RWPE1 (cell line): ENCODE results near the gene SCMH1.

Source experiments
- CTCF ChIA-PET: fragments of 350-600 bp; sonication (Branson Sonifier 250); formaldehyde crosslinking; extraction: SDS; loops from one replicate; lab custom pipeline; 2021; lab: Yijun Ruan, JAX
- POLR2A ChIA-PET: fragments of 400-600 bp; formaldehyde crosslinking; extraction: SDS; loops from one replicate; lab custom pipeline; 2020; ENCODE audit warnings: antibody characterized with exemption; ENCODE audit not compliant: low non-redundant PET; lab: Yijun Ruan, JAX
- DNase-seq: peaks from one replicate; pipeline ENCODE4 v3.0.0; 2012; ENCODE audit warnings: low spot score
- H3K27ac ChIP-seq: fragments of 450-650 bp; 2 replicates; pipeline ENCODE4 v1.5.1; 2017
- CTCF ChIP-seq: fragments of 450-650 bp; conservative IDR thresholded peaks from 2 replicates; pipeline ENCODE4 v1.5.1; 2017; ENCODE audit warnings: low read depth, mild to moderate bottlenecking

SCMH1 gene

GRCh38 chr1:41284121-41284520, 42.0 kb upstream of the SCMH1 start:
- POLR2A ChIA-PET: interaction anchor here (0.5 kb wide), 1 partner anchor 82 kb away, joined by 4 read pairs; no protein-coding TSS in a partner anchor
- no peak for TF ChIP-seq CTCF
- DNase-seq: no peak
- H3K27ac ChIP-seq: no peak overlapping the region
- CTCF ChIA-PET: interaction anchor here (1.4 to 2.7 kb wide), 5 partner anchors 59 to 192 kb away, joined by 4 to 20 read pairs (median 10); partner anchors contain the start of gene FOXO6

- TF ChIP-seq CTCF: peak; percentile 86
- ChIA-PET POLR2A (interaction anchor here (0.6 kb wide), 1 partner anchor 56 kb away, joined by 4 read pairs; no protein-coding TSS in a partner anchor), CTCF (interaction anchor here (0.5 to 2.7 kb wide), 31 partner anchors 12 to 1147 kb away, joined by 3 to 20 read pairs (median 5); partner anchors contain the start of gene FOXO6)
- no peak overlapping the region for H3K27ac ChIP-seq
- DNase-seq: peak; percentile 61
Observed at GRCh38 chr1:41282679-41283317, 40.7 kb upstream of the SCMH1 start.

- DNase-seq: no peak
- ChIA-PET CTCF (interaction anchor here (0.7 to 1.0 kb wide), 2 partner anchors 17 to 150 kb away, joined by 5 read pairs; no protein-coding TSS in a partner anchor), POLR2A (no interaction called here)
- TF ChIP-seq CTCF: no peak
- no peak overlapping the region for H3K27ac ChIP-seq
Observed at GRCh38 chr1:41281334-41281733, 39.2 kb upstream of the SCMH1 start.

- no peak for TF ChIP-seq CTCF
- POLR2A ChIA-PET: no interaction called here
- DNase-seq: no peak
- no peak overlapping the region for H3K27ac ChIP-seq
- CTCF ChIA-PET: interaction anchor here (0.9 to 1.0 kb wide), 2 partner anchors 77 to 151 kb away, joined by 3 to 5 read pairs; no protein-coding TSS in a partner anchor
Observed at GRCh38 chr1:41280202-41281032, 38.3 kb upstream of the SCMH1 start.

GRCh38 chr1:41278076-41278475, 36.0 kb upstream of the SCMH1 start:
- CTCF ChIA-PET: interaction anchor here (0.6 to 0.7 kb wide), 2 partner anchors 155 to 197 kb away, joined by 3 read pairs; no protein-coding TSS in a partner anchor
- no peak for DNase-seq
- no peak overlapping the region for H3K27ac ChIP-seq
- POLR2A ChIA-PET: no interaction called here
- no peak for TF ChIP-seq CTCF

- POLR2A ChIA-PET: no interaction called here
- DNase-seq: no peak
- CTCF ChIA-PET: interaction anchor here (0.6 to 0.7 kb wide), 2 partner anchors 156 to 196 kb away, joined by 3 read pairs; no protein-coding TSS in a partner anchor
- no peak overlapping the region for H3K27ac ChIP-seq
- TF ChIP-seq CTCF: no peak
Observed at GRCh38 chr1:41277371-41277975, 35.4 kb upstream of the SCMH1 start.
